A673 (cell line): ENCODE measurements around the gene EFCAB9. TPM values are rescaled to one million over a fixed set of nuclear protein-coding genes. Genes with fewer than 3 reads are reported as not detected.

ENCODE experiments used
- BruUV-seq: library from RNA; stranded (reverse); fragments of 400-500 nt; replicated peaks from 2 replicates; lab custom pipeline; 2021; lab: Mats Ljungman, UMichigan
- CTCF ChIA-PET: fragments of 300-600 bp; sonication (Branson Sonifier 250); formaldehyde crosslinking; loops from one replicate; lab custom pipeline; 2022; ENCODE audit warnings: antibody characterized with exemption; lab: Charles Lee
- POLR2A ChIA-PET: fragments of 300-600 bp; sonication (Branson Sonifier 250); formaldehyde crosslinking; loops from one replicate; lab custom pipeline; 2022; ENCODE audit warnings: antibody characterized with exemption; ENCODE audit not compliant: low non-redundant PET; lab: Charles Lee
- DNase-seq: peaks from one replicate; pipeline ENCODE4 v3.0.0-alpha.2; 2015; ENCODE audit warnings: low spot score
- H3K27ac ChIP-seq: fragments of 200-600 bp; sonication (generic); 2 replicates; pipeline ENCODE4 v1.5.1; 2016; ENCODE audit warnings: mixed run types, low read depth, mild to moderate bottlenecking, mixed read lengths, antibody characterized with exemption, low read length; ENCODE audit not compliant: poor library complexity, severe bottlenecking
- H3K27me3 ChIP-seq: fragments of 200-600 bp; sonication (generic); replicated peaks from 2 replicates; pipeline ENCODE4 v1.6.1; 2017; ENCODE audit warnings: mixed run types, low read depth, mild to moderate bottlenecking, mixed read lengths, antibody characterized with exemption, low read length; ENCODE audit not compliant: insufficient read depth, poor library complexity
- H3K36me3 ChIP-seq: fragments of 200-600 bp; sonication (generic); 2 replicates; pipeline ENCODE4 v1.6.1; 2016; ENCODE audit warnings: mixed run types, mild to moderate bottlenecking, mixed read lengths, antibody characterized with exemption, low read length; ENCODE audit not compliant: insufficient read depth, poor library complexity, severe bottlenecking
- H3K4me1 ChIP-seq: fragments of 200-600 bp; sonication (generic); 2 replicates; pipeline ENCODE4 v1.6.1; 2017; ENCODE audit warnings: mixed run types, mild to moderate bottlenecking, mixed read lengths, antibody characterized with exemption, low read length; ENCODE audit not compliant: insufficient read depth, poor library complexity, severe bottlenecking
- H3K4me3 ChIP-seq: fragments of 200-600 bp; sonication (generic); 2 replicates; pipeline ENCODE4 v1.5.1; 2016; ENCODE audit warnings: low read depth, mixed run types, mild to moderate bottlenecking, mixed read lengths, low read length; ENCODE audit not compliant: poor library complexity, severe bottlenecking
- H3K9me3 ChIP-seq: fragments of 200-600 bp; sonication (generic); 2 replicates; pipeline ENCODE4 v1.6.1; 2016; ENCODE audit warnings: mixed run types, low read depth, mild to moderate bottlenecking, mixed read lengths, antibody characterized with exemption, low read length; ENCODE audit not compliant: poor library complexity, severe bottlenecking
- CTCF ChIP-seq: fragments of 300-800, 200-600 bp; sonication (generic); conservative IDR thresholded peaks from 2 replicates; pipeline ENCODE4 v1.5.1; 2017; ENCODE audit warnings: low read depth, mild to moderate bottlenecking, antibody characterized with exemption, low read length, moderate library complexity, mixed read lengths
- EZH2 ChIP-seq: fragments of 200-600 bp; sonication (generic); IDR thresholded peaks from 2 replicates; pipeline ENCODE4 v1.6.1; 2017; ENCODE audit warnings: borderline replicate concordance, low read depth, mild to moderate bottlenecking, mixed read lengths, antibody characterized with exemption, low read length; ENCODE audit not compliant: poor library complexity, severe bottlenecking
- intact Hi-C: fragments of 100-400 bp; cut with micrococcal nuclease; formaldehyde crosslinking; loops from one replicate; pipeline ENCODE4 v1.10.0; 2022; ENCODE audit not compliant: unreplicated experiment
- total RNA-seq: library from RNA; stranded (reverse); gene quantifications from 2 replicates; pipeline ENCODE4 v1.2.3, GENCODE V29; 2021

Gene EFCAB9
- total RNA-seq, 1 experiment from 2014 or later, result not detected

GRCh38 chr5:172186114-172186695 lies 7.8 kb upstream of the EFCAB9 start:
- H3K4me3 ChIP-seq, result no peak overlapping the region
- H3K27me3 ChIP-seq, result no peaks in the 10 kb centered on the region
- CTCF ChIA-PET, result interaction anchor here (0.8 kb wide), 1 partner anchor 127 kb away, joined by 3 read pairs; no protein-coding TSS in a partner anchor
- TF ChIP-seq EZH2, result no peak
- no peak for TF ChIP-seq CTCF
- no peak overlapping the region for H3K27ac ChIP-seq
- DNase-seq, result no peak
- no peaks in the 10 kb centered on the region for H3K36me3 ChIP-seq
- BruUV-seq, result no TSS peak
- intact Hi-C loops, result loop anchor here (5.0 kb wide), 2 partner anchors 96 to 179 kb away; partner anchors contain the start of genes FBXW11 and UBTD2
- no peaks in the 10 kb centered on the region for H3K4me1 ChIP-seq
- H3K9me3 ChIP-seq, result no peaks in the 10 kb centered on the region
- POLR2A ChIA-PET, result no interaction called here

- Histone ChIP-seq H3K4me3 (peak overlapping the region; percentile 79), H3K4me1 (no peaks in the 10 kb centered on the region), H3K27me3 (no peaks in the 10 kb centered on the region), H3K9me3 (no peaks in the 10 kb centered on the region), H3K36me3 (no peaks in the 10 kb centered on the region), H3K27ac (no peak overlapping the region)
- peak; percentile 23 for DNase-seq
- no TSS peak for BruUV-seq
- intact Hi-C loops, result loop anchor here (1.0 to 5.0 kb wide), 3 partner anchors 80 to 180 kb away; partner anchors contain the start of genes FBXW11 and UBTD2
- TF ChIP-seq EZH2 (no peak), CTCF (no peak)
- ChIA-PET CTCF (interaction anchor here (0.7 to 1.0 kb wide), 2 partner anchors 96 to 263 kb away, joined by 3 read pairs; partner anchors contain the start of gene UBTD2), POLR2A (no interaction called here)
These were observed 6.6 kb upstream of the EFCAB9 start for GRCh38 chr5:172187118-172188032.

GRCh38 chr5:172188033-172188892 lies 5.7 kb upstream of the EFCAB9 start, which contains the start of gene STK10:
TSS of gene STK10 (minus strand) at chr5:172188224. CDS start at chr5:172188042, 182 bp downstream.
- no TSS peak for BruUV-seq
- no peaks in the 10 kb centered on the region for H3K27me3 ChIP-seq
- DNase-seq, result peak; percentile 90
- H3K4me1 ChIP-seq, result no peaks in the 10 kb centered on the region
- intact Hi-C loops, result loop anchor here (1.0 to 5.0 kb wide), 3 partner anchors 81 to 181 kb away; partner anchors contain the start of genes FBXW11 and UBTD2
- H3K9me3 ChIP-seq, result no peaks in the 10 kb centered on the region
- H3K27ac ChIP-seq, result no peak within 1 kb of the TSS
- no peak for TF ChIP-seq EZH2
- TF ChIP-seq CTCF, result peak; percentile 79
- H3K4me3 ChIP-seq, result peak within 1 kb of the TSS; percentile 79
- ChIA-PET POLR2A (no interaction called here), CTCF (interaction anchor here (0.6 to 1.0 kb wide), 2 partner anchors 95 to 774 kb away, joined by 3 to 8 read pairs; partner anchors contain the start of gene UBTD2)
- H3K36me3 ChIP-seq, result no peaks in the 10 kb centered on the region
